ENCODE results near the gene NWD2.

NWD2 gene

DNA sequence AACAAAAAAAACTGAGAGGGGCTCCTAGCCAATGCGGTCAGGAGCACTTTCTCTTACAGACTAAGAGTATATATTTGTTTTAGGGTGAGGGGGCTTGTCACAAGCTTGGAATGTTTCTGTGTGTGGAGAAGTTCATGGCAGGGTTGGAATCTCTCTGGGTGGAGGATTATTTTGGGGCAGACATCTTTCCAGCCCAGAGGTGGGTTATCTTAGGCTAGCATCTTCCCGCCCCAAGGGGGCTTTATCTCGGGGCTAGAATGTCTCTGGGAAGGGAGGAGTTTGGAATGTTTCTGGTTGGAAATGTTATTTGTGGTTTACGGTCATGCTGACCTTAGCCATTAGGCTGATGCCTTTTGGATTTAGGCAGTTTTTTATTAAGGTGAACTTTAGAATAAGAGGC lies 236.0 kb downstream of the NWD2 start (continued):
- TF ChIP-seq ZNF214 (tag by site-specific recombination; IDR thresholded peaks at IDR 0.05; ENCODE audit: borderline replicate concordance) (no peak), ZNF391 (tag by site-specific recombination; IDR thresholded peaks at IDR 0.05; ENCODE audit: borderline replicate concordance, low read depth) (no peak), MYNN (tag by site-specific recombination; IDR thresholded peaks at IDR 0.05; ENCODE audit: borderline replicate concordance) (no peak)

GRCh38 chr4:37481547-37482122 lies 237.1 kb downstream of the NWD2 start:
- no peak for TF ChIP-seq ZNF19 (tag by site-specific recombination; IDR thresholded peaks at IDR 0.05; ENCODE audit: low read depth)
- no peak for TF ChIP-seq GFI1B (tag by site-specific recombination; IDR thresholded peaks at IDR 0.05)
- TF ChIP-seq ZNF138 (tag by site-specific recombination; IDR thresholded peaks at IDR 0.05; ENCODE audit: borderline replicate concordance) = no peak
- TF ChIP-seq ZNF561 (tag by site-specific recombination; IDR thresholded peaks at IDR 0.05; ENCODE audit: borderline replicate concordance) = no peak
- no peak for TF ChIP-seq ZNF701 (tag by site-specific recombination; IDR thresholded peaks at IDR 0.05)
- ChIA-PET CTCF (interaction anchor here (0.6 kb wide), 1 partner anchor 92 kb away, joined by 4 read pairs; no protein-coding TSS in a partner anchor), POLR2A (interaction anchor here (0.7 kb wide), 1 partner anchor 521 kb away, joined by 9 read pairs; no protein-coding TSS in a partner anchor)
- Histone ChIP-seq H3K9me3 (ENCODE audit: control insufficient read depth, insufficient read depth, low read depth, low read length) (no peaks in the 10 kb centered on the region), H3K36me3 (ENCODE audit: control insufficient read depth in 2 of 2, insufficient read depth in 1 of 2, low read length in 2 of 2) (no peaks in the 10 kb centered on the region), H3K4me3 (ENCODE audit: low read depth, low read length) (no peak overlapping the region), H3K27ac (ENCODE audit: extremely low read depth, low read depth, low read length) (no peak overlapping the region), H3K4me1 (ENCODE audit: control insufficient read depth, insufficient read depth, low read length) (no peaks in the 10 kb centered on the region)

DNA sequence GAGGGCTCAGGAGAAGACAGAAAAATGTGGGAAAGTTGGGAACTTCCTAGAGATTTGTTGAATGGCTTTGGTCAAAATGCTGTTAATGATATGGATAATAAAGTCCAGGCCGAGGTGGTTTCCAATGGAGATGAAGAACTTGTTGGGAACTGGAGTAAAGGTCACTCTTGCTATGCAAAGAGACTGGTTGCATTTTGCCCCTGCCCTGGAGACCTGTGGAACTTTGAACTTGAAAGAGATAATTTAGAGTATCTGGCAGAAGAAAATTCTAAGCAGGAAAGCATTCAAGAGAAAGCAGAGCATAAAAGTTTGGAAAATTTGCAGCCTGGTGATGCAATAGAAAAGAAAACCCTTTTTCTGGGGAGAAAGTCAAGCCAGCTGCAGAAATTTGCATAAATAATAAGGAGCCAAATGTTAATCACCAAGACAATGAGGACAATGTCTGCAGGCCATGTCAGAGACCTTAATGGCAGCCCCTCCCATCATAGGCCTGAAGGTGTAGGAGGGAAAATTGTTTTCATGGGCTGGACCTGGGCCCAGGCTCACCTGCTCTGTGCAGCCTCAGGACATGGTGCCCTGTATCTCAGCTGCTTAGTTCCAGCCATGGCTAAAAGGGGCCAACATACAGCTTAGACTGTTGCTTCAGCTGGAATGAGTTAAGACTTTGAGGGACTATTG lies 237.8 kb downstream of the NWD2 start:
- ChIA-PET CTCF (no interaction called here), POLR2A (no interaction called here)

More for the DNA sequence above, 237.8 kb downstream of the NWD2 start:
- Histone ChIP-seq H3K36me3 (ENCODE audit: control insufficient read depth in 2 of 2, insufficient read depth in 1 of 2, low read length in 2 of 2) (no peaks in the 10 kb centered on the region), H3K4me3 (ENCODE audit: low read depth, low read length) (no peak overlapping the region), H3K4me1 (ENCODE audit: control insufficient read depth, insufficient read depth, low read length) (no peaks in the 10 kb centered on the region), H3K9me3 (ENCODE audit: control insufficient read depth, insufficient read depth, low read depth, low read length) (no peaks in the 10 kb centered on the region), H3K27ac (ENCODE audit: extremely low read depth, low read depth, low read length) (no peak overlapping the region)
- TF ChIP-seq ZNF571 (tag by site-specific recombination; IDR thresholded peaks at IDR 0.05) (no peak), ZNF311 (tag by site-specific recombination; IDR thresholded peaks at IDR 0.05; ENCODE audit: borderline replicate concordance) (no peak), ZSCAN5A (tag by site-specific recombination; IDR thresholded peaks at IDR 0.05) (no peak), ZXDB (tag by site-specific recombination; IDR thresholded peaks at IDR 0.05) (no peak), ZNF654 (tag by site-specific recombination; IDR thresholded peaks at IDR 0.05; ENCODE audit: low read depth) (no peak), ZNF335 (tag by site-specific recombination; conservative IDR thresholded peaks at IDR 0.05) (no peak), EGR2 (tag by site-specific recombination; IDR thresholded peaks at IDR 0.05; ENCODE audit: low read depth) (no peak), ZNF514 (tag by site-specific recombination; IDR thresholded peaks at IDR 0.05) (no peak), IKZF3 (tag by site-specific recombination; IDR thresholded peaks at IDR 0.05) (no peak), ZNF366 (tag by site-specific recombination; conservative IDR thresholded peaks at IDR 0.05) (no peak), ZNF561 (tag by site-specific recombination; IDR thresholded peaks at IDR 0.05; ENCODE audit: borderline replicate concordance) (no peak)
- TF ChIP-seq, protein P1, sequence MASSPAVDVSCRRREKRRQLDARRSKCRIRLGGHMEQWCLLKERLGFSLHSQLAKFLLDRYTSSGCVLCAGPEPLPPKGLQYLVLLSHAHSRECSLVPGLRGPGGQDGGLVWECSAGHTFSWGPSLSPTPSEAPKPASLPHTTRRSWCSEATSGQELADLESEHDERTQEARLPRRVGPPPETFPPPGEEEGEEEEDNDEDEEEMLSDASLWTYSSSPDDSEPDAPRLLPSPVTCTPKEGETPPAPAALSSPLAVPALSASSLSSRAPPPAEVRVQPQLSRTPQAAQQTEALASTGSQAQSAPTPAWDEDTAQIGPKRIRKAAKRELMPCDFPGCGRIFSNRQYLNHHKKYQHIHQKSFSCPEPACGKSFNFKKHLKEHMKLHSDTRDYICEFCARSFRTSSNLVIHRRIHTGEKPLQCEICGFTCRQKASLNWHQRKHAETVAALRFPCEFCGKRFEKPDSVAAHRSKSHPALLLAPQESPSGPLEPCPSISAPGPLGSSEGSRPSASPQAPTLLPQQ (tag by site-specific recombination; IDR thresholded peaks at IDR 0.05) = no peak
- TF ChIP-seq, protein P2, sequence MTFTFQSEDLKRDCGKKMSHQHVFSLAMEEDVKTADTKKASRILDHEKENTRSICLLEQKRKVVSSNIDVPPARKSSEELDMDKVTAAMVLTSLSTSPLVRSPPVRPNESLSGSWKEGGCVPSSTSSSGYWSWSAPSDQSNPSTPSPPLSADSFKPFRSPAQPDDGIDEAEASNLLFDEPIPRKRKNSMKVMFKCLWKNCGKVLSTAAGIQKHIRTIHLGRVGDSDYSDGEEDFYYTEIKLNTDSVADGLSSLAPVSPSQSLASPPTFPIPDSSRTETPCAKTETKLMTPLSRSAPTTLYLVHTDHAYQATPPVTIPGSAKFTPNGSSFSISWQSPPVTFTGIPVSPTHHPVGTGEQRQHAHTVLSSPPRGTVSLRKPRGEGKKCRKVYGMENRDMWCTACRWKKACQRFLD (tag by site-specific recombination; IDR thresholded peaks at IDR 0.05) = no peak
- TF ChIP-seq, protein P3, sequence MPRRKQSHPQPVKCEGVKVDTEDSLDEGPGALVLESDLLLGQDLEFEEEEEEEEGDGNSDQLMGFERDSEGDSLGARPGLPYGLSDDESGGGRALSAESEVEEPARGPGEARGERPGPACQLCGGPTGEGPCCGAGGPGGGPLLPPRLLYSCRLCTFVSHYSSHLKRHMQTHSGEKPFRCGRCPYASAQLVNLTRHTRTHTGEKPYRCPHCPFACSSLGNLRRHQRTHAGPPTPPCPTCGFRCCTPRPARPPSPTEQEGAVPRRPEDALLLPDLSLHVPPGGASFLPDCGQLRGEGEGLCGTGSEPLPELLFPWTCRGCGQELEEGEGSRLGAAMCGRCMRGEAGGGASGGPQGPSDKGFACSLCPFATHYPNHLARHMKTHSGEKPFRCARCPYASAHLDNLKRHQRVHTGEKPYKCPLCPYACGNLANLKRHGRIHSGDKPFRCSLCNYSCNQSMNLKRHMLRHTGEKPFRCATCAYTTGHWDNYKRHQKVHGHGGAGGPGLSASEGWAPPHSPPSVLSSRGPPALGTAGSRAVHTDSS (tag by site-specific recombination; IDR thresholded peaks at IDR 0.05) = no peak
